ENCODE data around the gene CD7. TPM values are rescaled to one million over a fixed set of nuclear protein-coding genes. Genes with fewer than 3 reads are reported as not detected.

The CD7 gene
- total RNA-seq, 1 donor from 2014 or later = 0.83 TPM

DNA sequence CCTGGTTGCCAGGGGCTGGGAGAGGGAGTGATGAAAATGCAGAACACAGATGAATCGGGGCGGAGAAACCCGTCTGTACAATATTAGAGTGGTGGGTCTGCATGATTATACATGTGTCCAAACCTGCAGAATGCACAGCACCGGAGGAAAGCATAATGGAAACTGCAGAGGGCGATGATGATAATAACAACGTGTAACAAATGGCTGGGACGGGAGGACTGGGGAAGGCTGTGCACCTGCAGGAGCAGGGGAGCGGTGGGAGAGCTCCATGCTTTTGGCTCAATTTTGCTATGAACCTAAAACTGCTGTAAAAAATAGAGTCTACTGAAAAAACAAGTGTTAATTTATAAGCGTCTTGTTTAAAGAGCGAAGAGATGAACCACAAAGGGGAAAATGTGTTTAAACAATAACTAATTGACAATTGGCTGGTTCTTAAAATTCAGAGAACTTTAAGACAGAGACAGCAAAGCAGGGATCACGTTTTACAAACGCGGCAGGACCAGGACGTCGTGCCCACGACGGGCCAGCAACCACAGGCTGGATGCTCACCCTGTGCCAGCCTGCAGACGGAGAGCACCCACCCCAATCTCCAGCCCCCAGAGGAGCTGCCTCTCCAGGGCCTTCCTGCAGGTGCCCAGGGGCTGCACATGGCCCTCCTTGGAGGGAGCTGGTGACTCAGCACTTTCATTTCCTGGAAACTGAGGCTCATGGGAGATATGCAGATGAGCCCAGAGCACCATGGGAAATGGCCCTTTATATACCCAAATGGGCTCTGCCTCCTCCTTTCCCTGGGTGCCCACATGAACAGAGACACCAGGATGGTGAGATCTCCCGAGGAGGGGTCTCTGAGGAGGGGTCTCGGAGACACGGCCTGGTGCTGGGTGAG lies 41.3 kb upstream of the CD7 start, which contains the start of gene TEX19:
Gene TEX19 (plus strand): TSS at position 783 of the 886 bp plus-strand sequence. CDS start 2,904 bp downstream, outside the sequence.
- Mint-ChIP-seq H3K4me1 (peaks cover 26% of the 10 kb centered on the region), H3K4me3 (no peak within 1 kb of the TSS), H3K9me3 (no peaks in the 10 kb centered on the region), H3K36me3 (no peaks in the 10 kb centered on the region), H3K27me3 (ENCODE audit: low read depth) (peaks cover 8% of the 10 kb centered on the region), H3K27ac (no peak within 1 kb of the TSS)
- no peak for DNase-seq (ENCODE audit: low spot score in 2 of 2, unreplicated experiment in 2 of 2)
- TF ChIP-seq, protein P1, sequence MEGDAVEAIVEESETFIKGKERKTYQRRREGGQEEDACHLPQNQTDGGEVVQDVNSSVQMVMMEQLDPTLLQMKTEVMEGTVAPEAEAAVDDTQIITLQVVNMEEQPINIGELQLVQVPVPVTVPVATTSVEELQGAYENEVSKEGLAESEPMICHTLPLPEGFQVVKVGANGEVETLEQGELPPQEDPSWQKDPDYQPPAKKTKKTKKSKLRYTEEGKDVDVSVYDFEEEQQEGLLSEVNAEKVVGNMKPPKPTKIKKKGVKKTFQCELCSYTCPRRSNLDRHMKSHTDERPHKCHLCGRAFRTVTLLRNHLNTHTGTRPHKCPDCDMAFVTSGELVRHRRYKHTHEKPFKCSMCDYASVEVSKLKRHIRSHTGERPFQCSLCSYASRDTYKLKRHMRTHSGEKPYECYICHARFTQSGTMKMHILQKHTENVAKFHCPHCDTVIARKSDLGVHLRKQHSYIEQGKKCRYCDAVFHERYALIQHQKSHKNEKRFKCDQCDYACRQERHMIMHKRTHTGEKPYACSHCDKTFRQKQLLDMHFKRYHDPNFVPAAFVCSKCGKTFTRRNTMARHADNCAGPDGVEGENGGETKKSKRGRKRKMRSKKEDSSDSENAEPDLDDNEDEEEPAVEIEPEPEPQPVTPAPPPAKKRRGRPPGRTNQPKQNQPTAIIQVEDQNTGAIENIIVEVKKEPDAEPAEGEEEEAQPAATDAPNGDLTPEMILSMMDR (IDR thresholded peaks at IDR 0.05; ENCODE audit: unreplicated experiment) = no peak

- TF ChIP-seq, protein P1 (IDR thresholded peaks at IDR 0.05; ENCODE audit: unreplicated experiment) = no peak
- Mint-ChIP-seq H3K4me3 (no peak overlapping the region), H3K27me3 (ENCODE audit: low read depth) (peaks cover 8% of the 10 kb centered on the region), H3K4me1 (peaks cover 26% of the 10 kb centered on the region), H3K36me3 (no peaks in the 10 kb centered on the region), H3K9me3 (no peaks in the 10 kb centered on the region), H3K27ac (no peak overlapping the region)
- no peak for DNase-seq (ENCODE audit: low spot score in 2 of 2, unreplicated experiment in 2 of 2)
Observed at GRCh38 chr17:82357394-82357793, 40.0 kb upstream of the CD7 start.

- Mint-ChIP-seq H3K27ac (peak overlapping the region; percentile 47), H3K4me1 (peaks cover 28% of the 10 kb centered on the region), H3K36me3 (no peaks in the 10 kb centered on the region), H3K4me3 (no peak overlapping the region), H3K9me3 (no peaks in the 10 kb centered on the region), H3K27me3 (ENCODE audit: low read depth) (peaks cover 6% of the 10 kb centered on the region)
- no peak for DNase-seq (ENCODE audit: low spot score in 2 of 2, unreplicated experiment in 2 of 2)
- TF ChIP-seq, protein P1 (IDR thresholded peaks at IDR 0.05; ENCODE audit: unreplicated experiment) = no peak
Observed at GRCh38 chr17:82356845-82357355, 39.5 kb upstream of the CD7 start.

DNA sequence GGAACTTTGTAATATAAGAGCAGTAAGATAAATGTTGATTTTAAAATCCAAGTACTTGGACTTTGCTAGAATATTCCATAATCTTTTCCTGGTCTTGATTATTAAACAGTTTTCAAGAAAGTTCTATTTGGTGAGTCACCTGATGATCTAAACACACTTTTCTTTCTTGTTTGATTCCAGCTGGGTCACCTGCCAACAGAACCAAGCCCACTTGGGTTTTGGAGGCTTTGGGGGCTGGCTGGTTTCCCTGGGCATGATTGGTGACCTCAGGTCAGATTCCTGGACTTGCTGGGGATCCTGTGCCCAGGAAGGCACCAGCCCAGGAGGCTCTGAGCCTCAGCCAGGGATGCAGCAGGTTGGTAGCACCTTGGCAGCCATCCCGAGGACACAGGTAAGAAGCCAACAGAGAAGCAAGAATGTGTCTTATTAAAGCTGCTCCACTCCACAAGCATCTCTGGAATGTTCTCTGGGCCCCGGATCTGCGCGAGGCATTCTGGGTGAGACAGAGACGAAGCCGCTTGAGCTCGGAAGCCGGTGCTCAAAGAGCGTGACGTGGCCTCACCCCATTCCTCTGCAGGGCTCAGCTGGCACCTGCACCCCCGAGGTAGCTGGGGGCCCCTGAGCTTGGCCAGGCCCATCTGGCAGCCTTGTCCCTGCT lies 38.5 kb upstream of the CD7 start:
- Mint-ChIP-seq H3K27me3 (ENCODE audit: low read depth) (peaks cover 3% of the 10 kb centered on the region), H3K27ac (peak overlapping the region; percentile 79)
- DNase-seq (ENCODE audit: low spot score in 2 of 2, unreplicated experiment in 2 of 2) = peak in 1 of 2 experiments; percentile 57

GRCh38 chr17:82354804-82355308 lies 37.4 kb upstream of the CD7 start:
- peaks cover 3% of the 10 kb centered on the region for H3K27me3 Mint-ChIP-seq (ENCODE audit: low read depth)
- DNase-seq (ENCODE audit: low spot score in 2 of 2, unreplicated experiment in 2 of 2) = no peak
- H3K9me3 Mint-ChIP-seq = no peaks in the 10 kb centered on the region
- no peaks in the 10 kb centered on the region for H3K36me3 Mint-ChIP-seq
- no peak overlapping the region for H3K4me3 Mint-ChIP-seq
- TF ChIP-seq, protein P1 (IDR thresholded peaks at IDR 0.05; ENCODE audit: unreplicated experiment) = no peak
- H3K27ac Mint-ChIP-seq = no peak overlapping the region
- peaks cover 29% of the 10 kb centered on the region for H3K4me1 Mint-ChIP-seq

More for the DNA sequence above, 38.5 kb upstream of the CD7 start:
- peaks cover 29% of the 10 kb centered on the region for H3K4me1 Mint-ChIP-seq
- no peaks in the 10 kb centered on the region for H3K36me3 Mint-ChIP-seq
- no peak overlapping the region for H3K4me3 Mint-ChIP-seq
- H3K9me3 Mint-ChIP-seq = no peaks in the 10 kb centered on the region
- TF ChIP-seq, protein P1 (IDR thresholded peaks at IDR 0.05; ENCODE audit: unreplicated experiment) = no peak

All from mesothelial cell of epicardium (in vitro differentiated cells).